HEK293 (cell line): ENCODE data around the gene SMARCD3.
A peak's percentile ranks its signal among the peaks of the same experiment; 100 is the strongest.

Experiments
- CTCF ChIA-PET: fragments of 350-600 bp; formaldehyde crosslinking; extraction: SDS; loops from one replicate; lab custom pipeline; 2021; ENCODE audit warnings: antibody characterized with exemption; lab: Yijun Ruan, JAX
- POLR2A ChIA-PET: fragments of 300-600 bp; formaldehyde crosslinking; extraction: SDS; loops from one replicate; lab custom pipeline; 2020; ENCODE audit warnings: antibody characterized with exemption, inconsistent platforms; lab: Yijun Ruan, JAX
- H3K27ac ChIP-seq: fragments of 200-500 bp; sonication (Bioruptor generic); 2 replicates; pipeline ENCODE4 v1.5.1; 2014; ENCODE audit warnings: low read depth, low read length, control low read depth, inconsistent platforms; ENCODE audit errors: extremely low read depth
- H3K36me3 ChIP-seq, 2 experiments: fragments of 200-500 bp in 1 of 2; sonication (Bioruptor generic) in 1 of 2; 1 replicate in 1 of 2; 2 replicates in 1 of 2; pipeline ENCODE4 v1.5.1; 2014 to 2017; ENCODE audit warnings: inconsistent platforms in 2 of 2, low read length in 2 of 2; ENCODE audit not compliant: control insufficient read depth in 2 of 2, insufficient read depth in 1 of 2
- H3K4me1 ChIP-seq: fragments of 200-500 bp; sonication (Bioruptor generic); 2 replicates; pipeline ENCODE4 v1.5.1; 2014; ENCODE audit warnings: mild to moderate bottlenecking, low read length, inconsistent platforms; ENCODE audit not compliant: control insufficient read depth, insufficient read depth
- H3K4me3 ChIP-seq: 2 replicates; pipeline ENCODE4 v1.5.1; 2011; ENCODE audit warnings: low read depth, mild to moderate bottlenecking, control low read depth, low read length, moderate library complexity
- H3K9me3 ChIP-seq: fragments of 200-500 bp; sonication (Bioruptor generic); 2 replicates; pipeline ENCODE4 v1.5.1; 2014; ENCODE audit warnings: low read depth, low read length, inconsistent platforms; ENCODE audit not compliant: control insufficient read depth, insufficient read depth
- GLIS1 ChIP-seq: fragments of 450-650 bp; formaldehyde crosslinking; IDR thresholded peaks from 2 replicates; pipeline ENCODE4 v1.5.1; 2016; ENCODE audit warnings: missing biosample characterization, missing genetic modification characterization
- KLF9 ChIP-seq: fragments of 450-650 bp; formaldehyde crosslinking; IDR thresholded peaks from 2 replicates; pipeline ENCODE4 v1.5.1; 2016; ENCODE audit warnings: missing biosample characterization, missing genetic modification characterization, low read depth
- SCRT2 ChIP-seq: fragments of 450-650 bp; formaldehyde crosslinking; IDR thresholded peaks from 2 replicates; pipeline ENCODE4 v1.5.1; 2016; ENCODE audit warnings: missing biosample characterization, missing genetic modification characterization
- ZBTB11 ChIP-seq: fragments of 450-650 bp; formaldehyde crosslinking; conservative IDR thresholded peaks from 2 replicates; pipeline ENCODE4 v1.5.1; 2016; ENCODE audit warnings: low read depth, missing biosample characterization, missing genetic modification characterization
- ZFP69B ChIP-seq: fragments of 450-650 bp; formaldehyde crosslinking; IDR thresholded peaks from 2 replicates; pipeline ENCODE4 v1.5.1; 2016; ENCODE audit warnings: missing biosample characterization, missing genetic modification characterization
- ZNF132 ChIP-seq: fragments of 450-650 bp; formaldehyde crosslinking; IDR thresholded peaks from 2 replicates; pipeline ENCODE4 v1.5.1; 2017; ENCODE audit warnings: missing biosample characterization, missing genetic modification characterization, borderline replicate concordance
- ZNF623 ChIP-seq: fragments of 450-650 bp; formaldehyde crosslinking; IDR thresholded peaks from 2 replicates; pipeline ENCODE4 v1.5.1; 2016; ENCODE audit warnings: missing biosample characterization, missing genetic modification characterization
- ZNF670 ChIP-seq: fragments of 450-650 bp; formaldehyde crosslinking; IDR thresholded peaks from 2 replicates; pipeline ENCODE4 v1.5.1; 2016; ENCODE audit warnings: missing biosample characterization, missing genetic modification characterization, low read depth
- ZNF791 ChIP-seq: fragments of 450-650 bp; formaldehyde crosslinking; IDR thresholded peaks from 2 replicates; pipeline ENCODE4 v1.5.1; 2016; ENCODE audit warnings: missing biosample characterization, missing genetic modification characterization
- TF ChIP-seq, protein P1 (sequence below): fragments of 450-650 bp; formaldehyde crosslinking; IDR thresholded peaks from 2 replicates; pipeline ENCODE4 v1.5.1; 2017; ENCODE audit warnings: missing biosample characterization, missing genetic modification characterization
- TF ChIP-seq, protein P2 (sequence below): fragments of 450-650 bp; formaldehyde crosslinking; IDR thresholded peaks from 2 replicates; pipeline ENCODE4 v1.5.1; 2017; ENCODE audit warnings: missing biosample characterization, missing genetic modification characterization

SMARCD3 gene

GRCh38 chr7:151232091-151232916 is 16.2 kb downstream of the SMARCD3 start, which contains the start of gene CHPF2 (continued):
- TF ChIP-seq, protein P1, sequence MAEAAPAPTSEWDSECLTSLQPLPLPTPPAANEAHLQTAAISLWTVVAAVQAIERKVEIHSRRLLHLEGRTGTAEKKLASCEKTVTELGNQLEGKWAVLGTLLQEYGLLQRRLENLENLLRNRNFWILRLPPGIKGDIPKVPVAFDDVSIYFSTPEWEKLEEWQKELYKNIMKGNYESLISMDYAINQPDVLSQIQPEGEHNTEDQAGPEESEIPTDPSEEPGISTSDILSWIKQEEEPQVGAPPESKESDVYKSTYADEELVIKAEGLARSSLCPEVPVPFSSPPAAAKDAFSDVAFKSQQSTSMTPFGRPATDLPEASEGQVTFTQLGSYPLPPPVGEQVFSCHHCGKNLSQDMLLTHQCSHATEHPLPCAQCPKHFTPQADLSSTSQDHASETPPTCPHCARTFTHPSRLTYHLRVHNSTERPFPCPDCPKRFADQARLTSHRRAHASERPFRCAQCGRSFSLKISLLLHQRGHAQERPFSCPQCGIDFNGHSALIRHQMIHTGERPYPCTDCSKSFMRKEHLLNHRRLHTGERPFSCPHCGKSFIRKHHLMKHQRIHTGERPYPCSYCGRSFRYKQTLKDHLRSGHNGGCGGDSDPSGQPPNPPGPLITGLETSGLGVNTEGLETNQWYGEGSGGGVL (tag by site-specific recombination): 0 out of 2 replicates have a peak, but pooled peaks have one; percentile 5
- TF ChIP-seq ZNF791 (tag by site-specific recombination) (no peak), KLF9 (tag by site-specific recombination) (peak; percentile 35; the same call in 1 of the 2 replicates), SCRT2 (peak; percentile 37; the same call in 1 of the 2 replicates), ZNF132 (tag by site-specific recombination) (no peak)
- TF ChIP-seq, all 188 proteins: peak for 36

DNA sequence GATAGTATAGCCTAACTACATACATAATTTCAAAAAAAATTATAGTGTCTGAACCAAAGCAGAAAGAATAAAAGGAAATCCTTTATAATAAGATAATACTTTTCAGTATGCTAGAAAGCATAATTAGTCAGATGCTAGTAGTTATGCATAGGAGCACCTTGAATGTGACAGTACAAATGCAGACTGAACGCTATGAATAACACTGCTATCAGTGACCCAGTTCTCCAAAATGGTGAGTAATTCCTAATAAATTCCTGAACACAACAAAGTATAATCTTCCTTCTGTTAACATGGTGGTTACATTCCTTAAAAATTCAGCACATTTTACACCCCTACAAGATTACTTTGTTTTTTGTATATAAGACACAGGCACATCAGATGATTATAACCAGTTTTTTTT is 17.4 kb downstream of the SMARCD3 start:
- Histone ChIP-seq H3K27ac (no peak overlapping the region), H3K4me3 (no peak overlapping the region), H3K36me3 (peaks cover 0 to 23% of the 10 kb centered on the region in 2 experiments; a peak in 2 of 3 replicates), H3K4me1 (peaks cover 3% of the 10 kb centered on the region; the same call in 1 of the 2 replicates), H3K9me3 (no peaks in the 10 kb centered on the region)
- ChIA-PET POLR2A (no interaction called here), CTCF (no interaction called here)
- no peak for TF ChIP-seq ZNF623 (tag by site-specific recombination)

GRCh38 chr7:151229249-151229648 is 19.2 kb downstream of the SMARCD3 start:
- POLR2A ChIA-PET: no interaction called here
- H3K27ac ChIP-seq: no peak overlapping the region
- TF ChIP-seq ZBTB11 (tag by site-specific recombination): no peak
- TF ChIP-seq, protein P2, sequence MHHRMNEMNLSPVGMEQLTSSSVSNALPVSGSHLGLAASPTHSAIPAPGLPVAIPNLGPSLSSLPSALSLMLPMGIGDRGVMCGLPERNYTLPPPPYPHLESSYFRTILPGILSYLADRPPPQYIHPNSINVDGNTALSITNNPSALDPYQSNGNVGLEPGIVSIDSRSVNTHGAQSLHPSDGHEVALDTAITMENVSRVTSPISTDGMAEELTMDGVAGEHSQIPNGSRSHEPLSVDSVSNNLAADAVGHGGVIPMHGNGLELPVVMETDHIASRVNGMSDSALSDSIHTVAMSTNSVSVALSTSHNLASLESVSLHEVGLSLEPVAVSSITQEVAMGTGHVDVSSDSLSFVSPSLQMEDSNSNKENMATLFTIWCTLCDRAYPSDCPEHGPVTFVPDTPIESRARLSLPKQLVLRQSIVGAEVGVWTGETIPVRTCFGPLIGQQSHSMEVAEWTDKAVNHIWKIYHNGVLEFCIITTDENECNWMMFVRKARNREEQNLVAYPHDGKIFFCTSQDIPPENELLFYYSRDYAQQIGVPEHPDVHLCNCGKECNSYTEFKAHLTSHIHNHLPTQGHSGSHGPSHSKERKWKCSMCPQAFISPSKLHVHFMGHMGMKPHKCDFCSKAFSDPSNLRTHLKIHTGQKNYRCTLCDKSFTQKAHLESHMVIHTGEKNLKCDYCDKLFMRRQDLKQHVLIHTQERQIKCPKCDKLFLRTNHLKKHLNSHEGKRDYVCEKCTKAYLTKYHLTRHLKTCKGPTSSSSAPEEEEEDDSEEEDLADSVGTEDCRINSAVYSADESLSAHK (tag by site-specific recombination): no peak
- no peak for TF ChIP-seq ZNF670
- no peak for TF ChIP-seq ZFP69B
- TF ChIP-seq GLIS1 (tag by site-specific recombination): no peak
- TF ChIP-seq, all 188 proteins: peak for 0
- H3K4me1 ChIP-seq: peaks cover 3% of the 10 kb centered on the region; the same call in 1 of the 2 replicates
- H3K36me3 ChIP-seq: peaks cover 0 to 23% of the 10 kb centered on the region in 2 experiments; a peak in 2 of 3 replicates
- no peaks in the 10 kb centered on the region for H3K9me3 ChIP-seq
- CTCF ChIA-PET: interaction anchor here (0.6 to 0.7 kb wide), 3 partner anchors 47 to 299 kb away, joined by 3 to 6 read pairs (median 3); no protein-coding TSS in a partner anchor
- no peak overlapping the region for H3K4me3 ChIP-seq
